SK-N-SH (cell line): ENCODE measurements around the gene BCL7C. TPM values are rescaled to one million over a fixed set of nuclear protein-coding genes. Genes with fewer than 3 reads are reported as not detected.

Source experiments
- CTCF ChIA-PET: fragments of 300-600, 350-600 bp; formaldehyde crosslinking; extraction: SDS; loops from one replicate; lab custom pipeline; 2021; lab: Yijun Ruan, JAX
- POLR2A ChIA-PET: fragments of 350-600 bp; sonication (Branson Sonifier 250); formaldehyde crosslinking; extraction: SDS; loops from one replicate; lab custom pipeline; 2020; ENCODE audit warnings: antibody characterized with exemption, inconsistent platforms; lab: Yijun Ruan, JAX
- DNase-seq: peaks from one replicate; pipeline ENCODE4 v3.0.0; 2012
- H2AFZ ChIP-seq: fragments of 200-600 bp; sonication (generic); 2 replicates; pipeline ENCODE4 v1.8.1; 2016; ENCODE audit warnings: antibody characterized with exemption, mild to moderate bottlenecking, low read depth
- H3F3A ChIP-seq: fragments of 200-600 bp; sonication (generic); replicated peaks from 2 replicates; pipeline ENCODE3; 2016; ENCODE audit warnings: antibody characterized with exemption, mild to moderate bottlenecking; ENCODE audit not compliant: insufficient read depth
- H3K27ac ChIP-seq, 2 experiments: fragments of 200-500 bp in 1 of 2; fragments of 200-600 bp in 1 of 2; sonication (Bioruptor generic) in 1 of 2; sonication (generic), shearing (Covaris generic) in 1 of 2; 2 replicates each; pipeline versions ENCODE4 v1.5.1 to v1.6.1; 2014 to 2016; ENCODE audit warnings: low read depth in 2 of 2, inconsistent platforms in 1 of 2, low read length in 1 of 2, mild to moderate bottlenecking in 1 of 2, mixed read lengths in 1 of 2
- H3K27me3 ChIP-seq: fragments of 200-600 bp; sonication (generic), shearing (Covaris generic); 2 replicates; pipeline ENCODE4 v1.6.1; 2016; ENCODE audit warnings: mixed run types; ENCODE audit not compliant: insufficient read depth
- H3K36me3 ChIP-seq, 2 experiments: fragments of 200-500 bp in 1 of 2; fragments of 200-600 bp in 1 of 2; sonication (Bioruptor generic) in 1 of 2; sonication (generic) in 1 of 2; replicated peaks in 1 of 2; 2 replicates each; pipeline versions ENCODE3 to v1.5.1; 2014 to 2016; ENCODE audit warnings: low read length in 1 of 2, mild to moderate bottlenecking in 1 of 2; ENCODE audit not compliant: insufficient read depth in 2 of 2, control insufficient read depth in 1 of 2
- H3K4me1 ChIP-seq, 2 experiments: fragments of 200-500 bp in 1 of 2; fragments of 200-600 bp in 1 of 2; sonication (Bioruptor generic) in 1 of 2; sonication (generic), shearing (Covaris generic) in 1 of 2; 2 replicates each; pipeline versions ENCODE4 v1.5.1 to v1.6.1; 2014 to 2016; ENCODE audit warnings: low read depth in 1 of 2, low read length in 1 of 2, mixed run types in 1 of 2; ENCODE audit not compliant: insufficient read depth in 2 of 2, control insufficient read depth in 1 of 2
- H3K4me2 ChIP-seq: fragments of 200-600 bp; sonication (generic), shearing (Covaris generic); 2 replicates; pipeline ENCODE4 v1.6.1; 2017; ENCODE audit warnings: mixed run types
- H3K4me3 ChIP-seq, 2 experiments: fragments of 200-500 bp in 1 of 2; fragments of 200-600 bp in 1 of 2; sonication (Bioruptor generic) in 1 of 2; sonication (generic), shearing (Covaris generic) in 1 of 2; 2 replicates each; pipeline versions ENCODE4 v1.5.1 to v1.8.1; 2014 to 2016; ENCODE audit warnings: low read depth in 2 of 2, inconsistent platforms in 1 of 2, low read length in 1 of 2, mild to moderate bottlenecking in 1 of 2, mixed read lengths in 1 of 2, moderate library complexity in 1 of 2
- H3K79me2 ChIP-seq: fragments of 200-600 bp; sonication (generic); 2 replicates; pipeline ENCODE4 v1.8.1; 2017; ENCODE audit warnings: mild to moderate bottlenecking; ENCODE audit not compliant: insufficient read depth
- H3K9ac ChIP-seq: fragments of 200-600 bp; sonication (generic); 2 replicates; pipeline ENCODE4 v1.6.1; 2017; ENCODE audit warnings: mixed run types
- H3K9me2 ChIP-seq: fragments of 200-600 bp; sonication (generic); 2 replicates; pipeline ENCODE4 v1.6.1; 2017; ENCODE audit warnings: mixed run types
- H3K9me3 ChIP-seq: fragments of 200-600 bp; sonication (generic); 2 replicates; pipeline ENCODE4 v1.6.1; 2017; ENCODE audit warnings: mixed run types, mild to moderate bottlenecking, moderate library complexity
- H4K20me1 ChIP-seq: fragments of 200-600 bp; sonication (generic); 2 replicates; pipeline ENCODE4 v1.6.1; 2017; ENCODE audit warnings: mild to moderate bottlenecking, mixed run types; ENCODE audit not compliant: insufficient read depth
- ELF1 ChIP-seq: IDR thresholded peaks from 2 replicates; pipeline ENCODE4 v1.4.0; 2012
- EZH2phosphoT487 ChIP-seq: fragments of 200-600 bp; sonication (generic); IDR thresholded peaks from 2 replicates; pipeline ENCODE4 v1.6.1; 2017; ENCODE audit warnings: low read depth, mixed run types, mild to moderate bottlenecking, antibody characterized with exemption, moderate library complexity, borderline replicate concordance
- FOSL2 ChIP-seq: IDR thresholded peaks from 2 replicates; pipeline ENCODE4 v1.4.0; 2012; ENCODE audit warnings: low read depth, mild to moderate bottlenecking, moderate library complexity, borderline replicate concordance
- FOXJ3 ChIP-seq: sonication (generic); formaldehyde crosslinking; IDR thresholded peaks from 2 replicates; pipeline ENCODE4 v1.5.1; 2020; ENCODE audit warnings: mild to moderate bottlenecking, missing genetic modification reagents
- FOXM1 ChIP-seq: IDR thresholded peaks from 2 replicates; pipeline ENCODE4 v1.4.0; 2012; ENCODE audit warnings: low read depth, mild to moderate bottlenecking
- GATA2 ChIP-seq: sonication (generic); formaldehyde crosslinking; IDR thresholded peaks from 2 replicates; pipeline ENCODE4 v1.5.0; 2020; ENCODE audit warnings: mild to moderate bottlenecking, missing genetic modification reagents
- JUND ChIP-seq: IDR thresholded peaks from 2 replicates; pipeline ENCODE4 v1.4.0; 2012
- MXI1 ChIP-seq: IDR thresholded peaks from 2 replicates; pipeline ENCODE4 v1.6.1; 2012; ENCODE audit warnings: mild to moderate bottlenecking, low read depth, low read length, improper control_type of control experiment
- NRF1 ChIP-seq: IDR thresholded peaks from 2 replicates; pipeline ENCODE4 v1.6.1; 2012; ENCODE audit warnings: low read depth, mild to moderate bottlenecking, low read length
- RAD21 ChIP-seq: IDR thresholded peaks from 2 replicates; pipeline ENCODE4 v1.6.1; 2012; ENCODE audit warnings: mild to moderate bottlenecking, low read length
- RCOR1 ChIP-seq: fragments of 150-350 bp; IDR thresholded peaks from 2 replicates; pipeline ENCODE4 v1.6.1; 2017; ENCODE audit warnings: antibody characterized with exemption, low read length
- REST ChIP-seq: IDR thresholded peaks from 2 replicates; pipeline ENCODE4 v1.6.1; 2012; ENCODE audit warnings: mild to moderate bottlenecking, low read depth, low read length, moderate library complexity
- TAF1 ChIP-seq: IDR thresholded peaks from 2 replicates; pipeline ENCODE4 v1.6.1; 2012; ENCODE audit warnings: low read depth, mild to moderate bottlenecking, low read length, moderate library complexity, borderline replicate concordance
- TCF12 ChIP-seq: IDR thresholded peaks from 2 replicates; pipeline ENCODE4 v1.4.0; 2012
- USF1 ChIP-seq: IDR thresholded peaks from 2 replicates; pipeline ENCODE4 v1.4.0; 2012; ENCODE audit warnings: low read depth, borderline replicate concordance
- YY1 ChIP-seq: IDR thresholded peaks from 2 replicates; pipeline ENCODE4 v1.4.0; 2012; ENCODE audit warnings: low read depth, mild to moderate bottlenecking
- WGBS: methylation state at CpG from one replicate; pipeline ENCODE4 v1.1.6; 2017; ENCODE audit warnings: low lambda C conversion rate; 5-methylcytosine and 5-hydroxymethylcytosine counted together
- polyA plus RNA-seq, 3 experiments: library from polyadenylated mRNA; depleted of rRNA; stranded (reverse); fragments of >200 nt; gene quantifications; 2 replicates each; pipeline ENCODE4 v1.2.3, GENCODE V29; 2012

The BCL7C gene
- polyA plus RNA-seq, 1 of the 3 experiments (the other 2 are of a cell fraction): 56.3 TPM

GRCh38 chr16:30937692-30938091 is 43.8 kb upstream of the BCL7C start:
- H3F3A ChIP-seq: peaks cover 4% of the 10 kb centered on the region
- H3K27me3 ChIP-seq: no peaks in the 10 kb centered on the region
- 69% methylated on average over 5 of the region's 5 CpGs for WGBS
- TF ChIP-seq FOXJ3 (CRISPR knock-in tag): no peak
- no peak for TF ChIP-seq RAD21
- no peak for TF ChIP-seq TAF1
- no peak for TF ChIP-seq REST
- no peak for TF ChIP-seq EZH2phosphoT487
- TF ChIP-seq USF1: no peak
- TF ChIP-seq YY1: no peak
- no peak for TF ChIP-seq TCF12
- TF ChIP-seq NRF1: no peak
- TF ChIP-seq RCOR1: no peak
- TF ChIP-seq MXI1: no peak
- TF ChIP-seq ELF1: no peak
- no peak for TF ChIP-seq GATA2 (CRISPR knock-in tag)
- no peak for TF ChIP-seq FOSL2
- no peak for TF ChIP-seq FOXM1
- TF ChIP-seq JUND: no peak
- H3K36me3 ChIP-seq: peaks cover 13 to 27% of the 10 kb centered on the region in 2 experiments
- H3K9me3 ChIP-seq: no peaks in the 10 kb centered on the region
- DNase-seq: no peak
- no peaks in the 10 kb centered on the region for H3K9me2 ChIP-seq
- H3K9ac ChIP-seq: no peak overlapping the region
- peaks cover 4% of the 10 kb centered on the region; the same call in 1 of the 2 replicates for H4K20me1 ChIP-seq
- H3K27ac ChIP-seq: no peak overlapping the region
- H3K4me2 ChIP-seq: no peak overlapping the region
- peaks cover 0 to 7% of the 10 kb centered on the region in 2 experiments; a peak in 1 of 4 replicates for H3K4me1 ChIP-seq
- H2AFZ ChIP-seq: no peak overlapping the region
- H3K79me2 ChIP-seq: peaks cover 19% of the 10 kb centered on the region; the same call in 1 of the 2 replicates
- ChIA-PET CTCF (no interaction called here), POLR2A (no interaction called here)
- no peak overlapping the region for H3K4me3 ChIP-seq
